Gastrocnemius medialis (tissue), 4 donors: ENCODE data around the gene KRTAP4-1. TPM values are rescaled to one million over a fixed set of nuclear protein-coding genes. Genes with fewer than 3 reads are reported as not detected.

Experiments used
- ATAC-seq, 2 donors: fragments of 150-250 bp; one replicate each; pipeline ENCODE4 v1.9.1; 2016
- DNase-seq, 2 donors: peaks; one replicate each; pipeline ENCODE4 v3.0.0-alpha.2; 2019
- H3K27ac ChIP-seq, 4 donors: fragments of 200-600 bp; sonication (generic); 1 replicate in 1 of 4; 2 replicates in 3 of 4; pipeline ENCODE4 v1.5.1; 2016 to 2018; ENCODE audit warnings: mild to moderate bottlenecking in 2 of 4, moderate library complexity in 1 of 4
- H3K27me3 ChIP-seq, 3 donors: fragments of 200-600 bp; sonication (generic) in 2 of 3; 1 replicate in 1 of 3; 2 replicates in 2 of 3; pipeline versions ENCODE4 v1.5.1 to v1.6.0; 2016 to 2019; ENCODE audit warnings: mild to moderate bottlenecking in 1 of 3, moderate library complexity in 1 of 3
- H3K36me3 ChIP-seq, 2 donors: fragments of 200-600 bp; sonication (generic) in 1 of 2; one replicate each; pipeline ENCODE4 v1.5.1; 2017 to 2018
- H3K4me1 ChIP-seq, 2 donors: fragments of 200-600 bp; sonication (generic) in 1 of 2; one replicate each; pipeline ENCODE4 v1.5.1; 2016 to 2017; ENCODE audit warnings: mild to moderate bottlenecking in 2 of 2
- H3K4me3 ChIP-seq, 4 donors: fragments of 200-600 bp; sonication (generic) in 3 of 4; 1 replicate in 1 of 4; 2 replicates in 3 of 4; pipeline ENCODE4 v1.5.1; 2016 to 2019; ENCODE audit warnings: mild to moderate bottlenecking in 2 of 4
- H3K9me3 ChIP-seq, 3 donors: fragments of 200-600 bp; sonication (generic) in 2 of 3; 1 replicate in 1 of 3; 2 replicates in 2 of 3; pipeline ENCODE4 v1.5.1; 2016 to 2019
- POLR2A ChIP-seq, 2 donors: fragments of 450-650 bp; IDR thresholded peaks; one replicate each; pipeline ENCODE4 v1.6.1; 2017; ENCODE audit warnings: antibody characterized with exemption in 2 of 2, mild to moderate bottlenecking in 2 of 2, moderate library complexity in 2 of 2
- in situ Hi-C, 4 donors: fragments of 200-750 bp; cut with MboI; loops; one replicate each; pipeline versions ENCODE4 v1.15.0 to v1.8.0; 2017; ENCODE audit warnings: low sequenced_read_pairs in 4 of 4
- intact Hi-C: fragments of 100-400 bp; cut with DNase I; formaldehyde crosslinking; loops from one replicate; pipeline ENCODE4 v1.15.1; 2023; ENCODE audit warnings: low total_unique reads
- total RNA-seq, 4 donors: library from RNA; depleted of rRNA; stranded (reverse); fragments of >200 nt; gene quantifications; one replicate each; pipeline versions ENCODE4 v1.1.0 to v1.2.3, GENCODE V29; 2016
- TF ChIP-seq, protein P1 (sequence below), 5 experiments: fragments of 450-650 bp in 3 of 5; fragments of 200-600 bp in 2 of 5; sonication (generic) in 2 of 5; IDR thresholded peaks in 4 of 5; conservative IDR thresholded peaks in 1 of 5; 1 replicate in 4 of 5; 2 replicates in 1 of 5; pipeline ENCODE4 v1.5.1; 2016 to 2019; ENCODE audit warnings: antibody characterized with exemption in 5 of 5, mild to moderate bottlenecking in 3 of 5, moderate library complexity in 3 of 5

Gene KRTAP4-1
- total RNA-seq, 4 donors from 2014 or later = not detected

DNA sequence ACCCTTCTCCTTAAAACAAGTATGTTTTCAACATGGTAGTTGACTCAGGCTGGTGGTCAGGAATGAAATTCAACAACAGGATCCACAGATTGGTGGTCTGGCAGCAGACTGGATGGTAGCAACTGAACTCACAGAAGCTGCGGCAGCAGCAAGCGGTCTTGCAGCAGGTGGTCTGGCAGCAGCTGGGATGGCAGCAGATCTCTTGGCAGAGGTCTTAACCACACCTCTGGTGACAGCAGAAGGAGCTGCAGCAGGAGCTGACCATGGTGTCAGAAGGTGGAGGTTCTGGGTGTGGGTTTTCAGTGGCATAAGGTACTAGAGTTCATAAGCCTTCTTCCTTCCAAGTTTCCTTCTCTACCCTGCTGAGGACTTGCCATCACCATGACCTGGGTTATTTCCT is 2.2 kb upstream of the KRTAP4-1 start:
- Histone ChIP-seq H3K27ac (no peak overlapping the region), H3K4me3 (no peak overlapping the region), H3K36me3 (no peaks in the 10 kb centered on the region), H3K4me1 (no peaks in the 10 kb centered on the region), H3K27me3 (peaks cover 0 to 4% (median 0%) of the 10 kb centered on the region in 3 donors), H3K9me3 (no peaks in the 10 kb centered on the region)
- TF ChIP-seq, protein P1, sequence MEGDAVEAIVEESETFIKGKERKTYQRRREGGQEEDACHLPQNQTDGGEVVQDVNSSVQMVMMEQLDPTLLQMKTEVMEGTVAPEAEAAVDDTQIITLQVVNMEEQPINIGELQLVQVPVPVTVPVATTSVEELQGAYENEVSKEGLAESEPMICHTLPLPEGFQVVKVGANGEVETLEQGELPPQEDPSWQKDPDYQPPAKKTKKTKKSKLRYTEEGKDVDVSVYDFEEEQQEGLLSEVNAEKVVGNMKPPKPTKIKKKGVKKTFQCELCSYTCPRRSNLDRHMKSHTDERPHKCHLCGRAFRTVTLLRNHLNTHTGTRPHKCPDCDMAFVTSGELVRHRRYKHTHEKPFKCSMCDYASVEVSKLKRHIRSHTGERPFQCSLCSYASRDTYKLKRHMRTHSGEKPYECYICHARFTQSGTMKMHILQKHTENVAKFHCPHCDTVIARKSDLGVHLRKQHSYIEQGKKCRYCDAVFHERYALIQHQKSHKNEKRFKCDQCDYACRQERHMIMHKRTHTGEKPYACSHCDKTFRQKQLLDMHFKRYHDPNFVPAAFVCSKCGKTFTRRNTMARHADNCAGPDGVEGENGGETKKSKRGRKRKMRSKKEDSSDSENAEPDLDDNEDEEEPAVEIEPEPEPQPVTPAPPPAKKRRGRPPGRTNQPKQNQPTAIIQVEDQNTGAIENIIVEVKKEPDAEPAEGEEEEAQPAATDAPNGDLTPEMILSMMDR (IDR thresholded peaks at IDR 0.05 in 4 of 5, conservative IDR thresholded peaks at IDR 0.05 in 1 of 5) = no peak
- TF ChIP-seq POLR2A (IDR thresholded peaks at IDR 0.05) = no peak
- in situ Hi-C loops (loop anchor here in 1 of 4 donors (25.0 kb wide), 1 partner anchor 100 kb away; the partner anchor contains the start of genes KRTAP4-7 and KRTAP4-8), intact Hi-C loops (no loop called here)
- no peak for ATAC-seq
- no peak for DNase-seq

DNA sequence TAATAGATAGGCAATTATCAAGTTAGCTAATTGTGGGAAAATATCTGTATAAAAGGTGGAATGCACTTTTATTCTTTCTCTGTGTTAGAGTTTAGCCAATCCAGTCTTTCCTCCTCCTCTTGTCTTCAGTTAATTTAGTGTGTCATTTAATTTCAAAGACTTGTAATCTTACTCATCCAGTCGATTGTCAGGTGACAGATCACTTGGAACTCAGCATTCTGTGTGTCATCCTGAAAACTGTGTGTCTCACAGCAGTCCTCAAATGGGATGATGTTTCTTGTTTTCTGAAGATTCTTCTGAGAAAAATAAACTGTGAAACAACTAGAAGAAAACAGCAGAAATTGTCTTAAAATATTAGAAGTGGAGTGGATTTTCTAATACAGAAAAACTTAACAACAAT is 290 bp upstream of the KRTAP4-1 start:
- DNase-seq (no peak), ATAC-seq (no peak)
- intact Hi-C loops = no loop called here
- in situ Hi-C loops = loop anchor here in 1 of 4 donors (25.0 kb wide), 1 partner anchor 98 kb away; the partner anchor contains the start of genes KRTAP4-7 and KRTAP4-8
- Histone ChIP-seq H3K9me3 (no peaks in the 10 kb centered on the region), H3K4me3 (no peak overlapping the region), H3K36me3 (no peaks in the 10 kb centered on the region), H3K4me1 (no peaks in the 10 kb centered on the region), H3K27me3 (no peaks in the 10 kb centered on the region), H3K27ac (no peak overlapping the region)
- TF ChIP-seq, protein P1 (IDR thresholded peaks at IDR 0.05 in 4 of 5, conservative IDR thresholded peaks at IDR 0.05 in 1 of 5) = no peak
- no peak for TF ChIP-seq POLR2A (IDR thresholded peaks at IDR 0.05)

DNA sequence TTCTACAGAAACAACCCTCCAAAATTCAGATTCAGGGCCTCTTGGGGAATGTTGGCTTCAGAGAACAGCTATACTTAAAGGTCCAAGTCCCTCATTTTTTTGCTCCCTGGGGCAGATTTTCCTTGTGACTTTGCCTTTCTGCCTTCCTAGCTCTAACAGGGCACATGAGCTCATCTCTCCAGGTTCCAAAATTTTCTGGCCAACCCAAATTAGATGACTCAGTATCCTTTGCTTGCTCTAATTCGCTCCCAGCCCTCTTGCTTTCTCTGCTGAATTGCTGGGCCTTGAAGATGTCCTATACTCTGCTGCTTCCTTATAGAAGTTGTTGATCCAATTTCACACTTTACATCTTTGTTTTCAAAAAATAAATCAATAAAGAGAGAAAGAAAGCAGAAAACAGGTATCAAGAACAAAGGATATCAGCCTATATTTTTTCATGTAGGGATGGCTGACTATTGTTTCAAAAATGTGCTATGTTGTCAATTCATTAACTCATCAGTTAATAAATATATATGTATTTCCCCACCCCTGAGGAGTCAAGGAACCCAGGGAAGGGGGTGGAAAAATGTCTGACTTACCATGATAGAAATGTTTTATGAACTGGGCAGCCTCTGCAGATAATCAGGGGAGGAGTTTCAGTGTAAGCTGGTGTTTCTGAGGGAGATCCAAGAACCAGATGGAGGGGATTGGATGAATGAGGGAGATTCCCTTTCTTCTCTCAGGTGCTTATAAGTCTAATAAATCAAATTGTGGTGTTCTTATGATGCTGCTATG is 5.7 kb downstream of the KRTAP4-1 start:
- in situ Hi-C loops = loop anchor here in 1 of 4 donors (25.0 kb wide), 1 partner anchor 92 kb away; the partner anchor contains the start of genes KRTAP4-7 and KRTAP4-8
- H3K9me3 ChIP-seq = no peaks in the 10 kb centered on the region
- H3K36me3 ChIP-seq = no peaks in the 10 kb centered on the region
- H3K27me3 ChIP-seq = no peaks in the 10 kb centered on the region
- H3K4me1 ChIP-seq = no peaks in the 10 kb centered on the region
- no peak overlapping the region for H3K27ac ChIP-seq
- H3K4me3 ChIP-seq = no peak overlapping the region
- ATAC-seq (no peak), DNase-seq (no peak)
- no peak for TF ChIP-seq POLR2A (IDR thresholded peaks at IDR 0.05)
- TF ChIP-seq, protein P1 (IDR thresholded peaks at IDR 0.05 in 4 of 5, conservative IDR thresholded peaks at IDR 0.05 in 1 of 5) = no peak
- intact Hi-C loops = no loop called here

DNA sequence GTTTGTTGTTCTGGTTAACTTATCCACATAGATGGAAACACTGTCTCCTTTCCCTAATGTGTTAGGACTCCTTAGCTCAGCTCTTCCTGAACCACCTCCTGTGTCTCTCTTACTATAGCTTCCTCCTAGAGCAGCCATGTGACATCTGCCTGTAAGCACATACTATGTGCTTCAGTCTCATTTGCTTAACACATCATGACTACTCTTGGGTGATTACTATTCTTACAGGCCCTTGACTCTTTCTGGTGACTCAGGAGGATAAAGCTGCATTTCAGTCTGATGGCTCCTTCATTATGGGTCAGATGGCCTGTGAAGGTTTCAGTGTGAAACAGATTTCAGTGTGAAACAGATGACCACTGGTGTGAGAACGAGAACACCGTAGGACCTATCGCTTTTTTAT is 6.4 kb downstream of the KRTAP4-1 start:
- ATAC-seq (no peak), DNase-seq (no peak)
- intact Hi-C loops = no loop called here
- no peak overlapping the region for H3K27ac ChIP-seq
- in situ Hi-C loops = loop anchor here in 1 of 4 donors (25.0 kb wide), 1 partner anchor 91 kb away; the partner anchor contains the start of genes KRTAP4-7 and KRTAP4-8
- no peaks in the 10 kb centered on the region for H3K9me3 ChIP-seq
- no peaks in the 10 kb centered on the region for H3K36me3 ChIP-seq
- TF ChIP-seq, protein P1 (IDR thresholded peaks at IDR 0.05 in 4 of 5, conservative IDR thresholded peaks at IDR 0.05 in 1 of 5) = no peak
- TF ChIP-seq POLR2A (IDR thresholded peaks at IDR 0.05) = no peak
- no peaks in the 10 kb centered on the region for H3K27me3 ChIP-seq
- H3K4me3 ChIP-seq = no peak overlapping the region
- H3K4me1 ChIP-seq = no peaks in the 10 kb centered on the region
